GM19328 (cell line): ENCODE data around the gene PAX8.

Experiments
- ATAC-seq: cut with Tn5 transposase; IDR thresholded peaks from one replicate; pipeline ENCODE4 v1.9.1; 2021; ENCODE audit warnings: mild to moderate bottlenecking, moderate library complexity; ENCODE audit not compliant: unreplicated experiment

The PAX8 gene

GRCh38 chr2:113224647-113225236 lies 54.0 kb downstream of the PAX8 start:
- ATAC-seq, result no peak

GRCh38 chr2:113223813-113224212 lies 54.9 kb downstream of the PAX8 start:
- ATAC-seq, result no peak

- no peak for ATAC-seq
Measured at GRCh38 chr2:113221846-113222245, 56.9 kb downstream of the PAX8 start.

GRCh38 chr2:113220970-113221708 lies 57.6 kb downstream of the PAX8 start:
- no peak for ATAC-seq

- no peak for ATAC-seq
Measured at GRCh38 chr2:113219889-113220641, 58.7 kb downstream of the PAX8 start.

- ATAC-seq, result no peak
Measured at GRCh38 chr2:113219525-113219888, 59.2 kb downstream of the PAX8 start.

- ATAC-seq, result no peak
Measured at GRCh38 chr2:113219092-113219441, 59.7 kb downstream of the PAX8 start.

- ATAC-seq, result no peak
Measured at GRCh38 chr2:113218283-113219091, 60.2 kb downstream of the PAX8 start.

GRCh38 chr2:113217455-113218282 lies 61.1 kb downstream of the PAX8 start:
- ATAC-seq, result no peak

- no peak for ATAC-seq
Measured at GRCh38 chr2:113216891-113217454, 61.7 kb downstream of the PAX8 start.

- ATAC-seq, result no peak
Measured at GRCh38 chr2:113216321-113216720, 62.4 kb downstream of the PAX8 start.

GRCh38 chr2:113215056-113215455 lies 63.7 kb downstream of the PAX8 start:
- ATAC-seq, result no peak

- ATAC-seq, result no peak
Measured at GRCh38 chr2:113214141-113214540, 64.6 kb downstream of the PAX8 start.

- ATAC-seq, result no peak
Measured at GRCh38 chr2:113213061-113213930, 65.4 kb downstream of the PAX8 start.

GRCh38 chr2:113212245-113213060 lies 66.3 kb downstream of the PAX8 start:
- ATAC-seq, result no peak

GRCh38 chr2:113211226-113212105 lies 67.3 kb downstream of the PAX8 start:
- no peak for ATAC-seq

- no peak for ATAC-seq
Measured at GRCh38 chr2:113209646-113210171, 69.0 kb downstream of the PAX8 start.
